Measurements from ENCODE around the gene YRDC.

DNA sequence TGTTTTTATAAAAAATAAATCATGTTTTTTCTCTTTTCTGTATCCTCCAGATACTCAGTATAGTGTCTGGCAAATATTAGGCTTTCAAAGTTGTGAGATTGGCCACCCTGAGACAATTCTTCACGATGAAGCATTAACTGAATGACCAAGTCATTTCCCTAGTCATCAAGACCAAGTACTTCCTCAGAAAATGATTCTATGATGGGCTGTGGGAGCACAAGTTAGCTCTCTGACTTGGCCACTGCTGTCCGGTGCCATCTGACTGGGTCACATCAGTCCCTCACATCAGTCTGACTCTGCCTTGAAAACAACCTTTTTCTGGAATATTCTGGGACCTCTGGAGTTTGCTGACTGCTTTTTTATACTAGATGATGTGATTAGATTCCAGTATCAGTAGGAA, 13.5 kb upstream of the YRDC start:
- TF ChIP-seq, protein P1, sequence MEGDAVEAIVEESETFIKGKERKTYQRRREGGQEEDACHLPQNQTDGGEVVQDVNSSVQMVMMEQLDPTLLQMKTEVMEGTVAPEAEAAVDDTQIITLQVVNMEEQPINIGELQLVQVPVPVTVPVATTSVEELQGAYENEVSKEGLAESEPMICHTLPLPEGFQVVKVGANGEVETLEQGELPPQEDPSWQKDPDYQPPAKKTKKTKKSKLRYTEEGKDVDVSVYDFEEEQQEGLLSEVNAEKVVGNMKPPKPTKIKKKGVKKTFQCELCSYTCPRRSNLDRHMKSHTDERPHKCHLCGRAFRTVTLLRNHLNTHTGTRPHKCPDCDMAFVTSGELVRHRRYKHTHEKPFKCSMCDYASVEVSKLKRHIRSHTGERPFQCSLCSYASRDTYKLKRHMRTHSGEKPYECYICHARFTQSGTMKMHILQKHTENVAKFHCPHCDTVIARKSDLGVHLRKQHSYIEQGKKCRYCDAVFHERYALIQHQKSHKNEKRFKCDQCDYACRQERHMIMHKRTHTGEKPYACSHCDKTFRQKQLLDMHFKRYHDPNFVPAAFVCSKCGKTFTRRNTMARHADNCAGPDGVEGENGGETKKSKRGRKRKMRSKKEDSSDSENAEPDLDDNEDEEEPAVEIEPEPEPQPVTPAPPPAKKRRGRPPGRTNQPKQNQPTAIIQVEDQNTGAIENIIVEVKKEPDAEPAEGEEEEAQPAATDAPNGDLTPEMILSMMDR (IDR thresholded peaks at IDR 0.05), result no peak
- no peak for TF ChIP-seq POLR2A (IDR thresholded peaks at IDR 0.05)

All from Peyer's patch (tissue), 4 donors.